D721Med (cell line): Measurements from ENCODE around the gene GARIN1A.

ENCODE experiments used
- DNase-seq: peaks from one replicate; pipeline ENCODE4 v3.0.0; 2011; ENCODE audit warnings: low spot score; ENCODE audit not compliant: insufficient read length
- FAIRE-seq: peaks from 2 replicates; lab custom pipeline; 2011; peaks lifted over from hg19 to GRCh38; lab: Jason Lieb, UNC
- TF ChIP-seq, protein P1 (sequence below): IDR thresholded peaks from 2 replicates; pipeline ENCODE4 v1.5.1; 2012; ENCODE audit warnings: mild to moderate bottlenecking, control low read depth; ENCODE audit not compliant: insufficient read depth; ENCODE audit errors: missing control alignments

Gene GARIN1A

DNA sequence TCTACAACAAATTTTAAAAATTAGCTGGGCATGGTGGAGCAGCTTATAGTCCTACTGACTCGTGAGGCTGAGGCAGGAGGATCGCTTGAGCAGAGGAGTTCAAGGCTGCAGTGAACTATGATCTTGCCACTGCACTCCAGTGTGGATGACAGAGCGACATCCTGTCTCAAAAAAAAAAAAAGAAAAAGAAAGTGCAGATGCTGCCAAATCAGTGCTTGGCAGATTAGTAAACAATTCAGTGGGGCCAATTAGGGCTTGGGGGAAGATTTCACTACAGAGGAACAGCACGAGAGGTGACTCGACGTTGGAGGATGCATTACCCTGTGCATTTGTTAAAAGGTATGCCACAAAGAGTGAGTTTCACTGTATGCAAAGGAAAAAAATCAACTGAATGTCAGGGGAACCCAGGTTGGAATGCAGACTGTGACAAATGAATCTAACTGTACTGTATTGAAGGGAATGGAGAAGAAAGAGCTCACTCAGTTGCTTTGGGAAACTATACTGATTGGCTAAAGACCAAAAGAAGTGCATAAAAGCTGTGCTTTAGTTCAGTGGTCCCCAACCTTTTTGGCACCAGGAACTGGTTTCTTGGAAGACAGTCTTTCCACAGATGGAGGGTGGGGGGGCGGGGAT is 31.6 kb downstream of the GARIN1A start:
- no peak for FAIRE-seq
- no peak for DNase-seq
- TF ChIP-seq, protein P1, sequence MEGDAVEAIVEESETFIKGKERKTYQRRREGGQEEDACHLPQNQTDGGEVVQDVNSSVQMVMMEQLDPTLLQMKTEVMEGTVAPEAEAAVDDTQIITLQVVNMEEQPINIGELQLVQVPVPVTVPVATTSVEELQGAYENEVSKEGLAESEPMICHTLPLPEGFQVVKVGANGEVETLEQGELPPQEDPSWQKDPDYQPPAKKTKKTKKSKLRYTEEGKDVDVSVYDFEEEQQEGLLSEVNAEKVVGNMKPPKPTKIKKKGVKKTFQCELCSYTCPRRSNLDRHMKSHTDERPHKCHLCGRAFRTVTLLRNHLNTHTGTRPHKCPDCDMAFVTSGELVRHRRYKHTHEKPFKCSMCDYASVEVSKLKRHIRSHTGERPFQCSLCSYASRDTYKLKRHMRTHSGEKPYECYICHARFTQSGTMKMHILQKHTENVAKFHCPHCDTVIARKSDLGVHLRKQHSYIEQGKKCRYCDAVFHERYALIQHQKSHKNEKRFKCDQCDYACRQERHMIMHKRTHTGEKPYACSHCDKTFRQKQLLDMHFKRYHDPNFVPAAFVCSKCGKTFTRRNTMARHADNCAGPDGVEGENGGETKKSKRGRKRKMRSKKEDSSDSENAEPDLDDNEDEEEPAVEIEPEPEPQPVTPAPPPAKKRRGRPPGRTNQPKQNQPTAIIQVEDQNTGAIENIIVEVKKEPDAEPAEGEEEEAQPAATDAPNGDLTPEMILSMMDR, result no peak

DNA sequence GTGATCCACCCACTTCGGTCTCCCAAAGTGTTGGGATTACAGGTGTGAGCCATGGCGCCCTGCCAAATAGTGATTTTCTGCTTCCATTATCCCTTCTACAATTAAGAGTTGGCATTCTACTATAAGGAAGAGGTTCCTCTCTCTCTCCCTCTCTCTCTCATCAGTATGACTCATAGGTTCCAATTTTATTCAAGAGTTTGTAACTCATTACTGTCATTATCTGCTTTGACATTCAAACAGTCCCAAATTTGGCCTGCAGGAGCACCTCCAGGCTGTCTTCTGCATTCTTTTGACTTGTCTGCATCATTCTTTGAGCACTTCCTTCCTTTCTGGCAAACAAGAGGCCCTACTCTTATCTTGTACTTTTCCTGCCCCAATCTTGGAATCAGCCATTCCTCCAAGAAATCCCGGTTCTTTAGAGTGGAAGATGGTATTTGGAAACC is 33.8 kb downstream of the GARIN1A start:
- FAIRE-seq (no peak), DNase-seq (no peak)
- TF ChIP-seq, protein P1, result no peak

DNA sequence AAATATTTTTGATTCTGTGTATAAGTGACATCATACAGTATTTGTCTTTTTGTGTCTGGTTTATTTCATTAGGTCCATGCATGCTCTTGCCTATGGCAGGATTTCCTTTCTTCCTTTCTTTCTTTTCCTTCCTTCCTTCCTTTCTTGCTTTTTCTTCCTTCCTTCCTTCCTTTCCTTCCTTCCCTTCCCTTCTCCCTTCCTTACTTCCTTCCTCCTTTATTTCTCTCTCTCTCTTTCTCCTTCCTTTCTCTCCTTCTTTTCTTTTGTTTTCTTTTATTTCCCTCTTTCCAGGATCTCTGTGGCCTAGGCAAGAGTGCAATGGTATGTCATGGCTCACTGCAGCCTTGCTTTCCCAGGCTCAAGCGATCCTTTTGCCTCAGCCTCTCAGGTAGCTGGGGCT is 35.7 kb downstream of the GARIN1A start:
- TF ChIP-seq, protein P1, result no peak
- DNase-seq, result no peak
- no peak for FAIRE-seq

DNA sequence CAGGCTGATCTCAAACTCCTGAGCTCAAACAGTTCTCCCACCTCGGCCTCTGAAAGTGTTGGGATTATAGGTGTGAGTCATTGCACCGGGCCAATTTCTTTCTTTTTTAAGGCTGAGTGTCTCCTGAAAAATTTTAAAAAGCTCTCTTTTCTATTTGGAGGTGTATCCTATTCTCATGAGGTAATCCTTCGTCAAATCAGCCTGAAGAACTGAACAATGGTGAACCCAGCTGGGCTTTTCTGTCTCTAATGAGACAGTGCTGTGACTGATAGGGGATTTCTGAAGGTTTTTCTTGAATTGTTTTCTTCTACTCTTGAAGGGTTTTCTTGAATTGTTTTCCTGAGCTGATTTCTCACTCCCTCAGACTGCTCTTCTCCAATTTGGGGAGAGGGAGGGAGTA is 36.1 kb downstream of the GARIN1A start:
- no peak for FAIRE-seq
- TF ChIP-seq, protein P1, result no peak
- DNase-seq, result no peak

DNA sequence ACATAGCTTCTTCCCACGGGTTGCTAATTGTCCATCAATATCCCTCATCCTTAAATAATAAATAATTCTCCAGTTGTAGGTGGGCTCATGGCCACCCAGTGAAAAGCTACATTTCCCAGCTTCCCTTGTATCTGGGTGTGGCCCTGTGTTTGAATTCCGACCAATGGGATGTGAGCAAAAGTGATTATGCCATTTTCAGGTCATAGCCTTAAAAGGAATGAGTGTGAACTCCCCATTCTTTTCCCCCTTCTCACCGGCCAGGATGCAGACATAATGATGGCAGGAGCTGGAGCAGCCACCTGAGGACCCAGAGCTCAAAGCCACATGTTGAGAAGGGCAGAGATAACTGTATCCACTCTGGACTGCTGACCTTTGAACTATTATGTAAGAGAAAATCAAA is 36.7 kb downstream of the GARIN1A start:
- TF ChIP-seq, protein P1, result no peak
- no peak for FAIRE-seq
- no peak for DNase-seq

DNA sequence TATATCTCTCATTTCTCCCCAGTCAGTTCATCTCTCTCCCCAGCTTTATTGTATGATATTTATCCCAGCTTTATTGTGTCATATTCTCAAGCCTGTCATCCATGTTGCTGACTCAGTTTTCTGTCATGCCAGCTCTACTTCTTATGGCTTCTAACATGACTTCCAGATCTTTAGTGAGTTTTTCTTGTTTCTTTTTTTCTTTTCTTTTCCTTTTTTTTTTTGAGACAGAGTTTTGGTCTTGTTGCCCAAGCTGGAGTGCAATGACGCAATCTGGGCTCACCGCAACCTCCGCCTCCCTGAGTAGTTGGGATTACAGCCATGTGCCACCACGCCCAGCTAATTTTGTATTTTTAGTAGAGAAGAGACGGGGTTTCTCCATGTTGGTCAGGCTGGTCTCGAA is 38.4 kb downstream of the GARIN1A start:
- TF ChIP-seq, protein P1, result no peak
- no peak for DNase-seq
- no peak for FAIRE-seq

DNA sequence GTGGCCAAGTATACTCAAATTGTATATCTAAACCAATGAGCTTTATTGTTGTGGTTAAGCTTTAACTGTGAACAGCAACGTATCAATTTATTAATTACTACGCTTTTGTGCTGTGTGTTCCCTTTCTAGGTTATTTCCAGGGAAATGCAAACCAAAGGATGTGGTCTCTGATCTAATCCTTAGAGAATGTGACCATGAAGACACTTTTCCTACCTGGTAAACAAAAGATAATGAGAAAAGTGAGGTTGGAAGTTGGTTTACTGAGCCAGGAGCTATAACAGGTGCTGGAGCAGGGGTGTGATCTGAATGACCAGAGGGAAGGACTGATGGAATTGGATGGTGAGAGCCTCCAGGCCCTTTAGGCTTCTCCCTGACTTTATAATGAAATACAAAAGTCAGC is 41.7 kb downstream of the GARIN1A start:
- FAIRE-seq (no peak), DNase-seq (no peak)
- TF ChIP-seq, protein P1, result no peak
